Fibroblast of peridontal ligament (primary cell): ENCODE measurements around the gene CST4.
A peak's percentile ranks its signal among the peaks of the same experiment; 100 is the strongest.
"Not testable (repeated sequence)": the region's sequence is repeated elsewhere in the genome, so short reads cannot be mapped to it uniquely, and the experiment has no call there.

Source experiments
- DNase-seq: peaks from one replicate; pipeline ENCODE4 v3.0.0-alpha.2; 2010; ENCODE audit errors: extremely low read depth

CST4 gene

DNA sequence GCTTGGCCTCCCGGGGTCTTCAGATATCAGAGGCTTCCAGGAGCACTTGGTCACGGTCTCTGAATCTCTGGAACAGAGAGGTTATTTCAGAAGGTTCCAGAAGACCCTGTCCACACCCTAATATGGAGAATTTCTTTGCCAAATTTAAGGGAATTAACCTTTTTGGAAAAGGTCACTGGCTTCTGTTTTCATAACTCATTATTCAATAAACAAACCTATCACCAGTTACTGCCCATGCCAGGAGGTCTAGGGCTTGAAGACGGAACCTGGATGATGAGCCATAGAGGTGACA lies 507 bp upstream of the CST4 start:
- DNase-seq = no peak

DNA sequence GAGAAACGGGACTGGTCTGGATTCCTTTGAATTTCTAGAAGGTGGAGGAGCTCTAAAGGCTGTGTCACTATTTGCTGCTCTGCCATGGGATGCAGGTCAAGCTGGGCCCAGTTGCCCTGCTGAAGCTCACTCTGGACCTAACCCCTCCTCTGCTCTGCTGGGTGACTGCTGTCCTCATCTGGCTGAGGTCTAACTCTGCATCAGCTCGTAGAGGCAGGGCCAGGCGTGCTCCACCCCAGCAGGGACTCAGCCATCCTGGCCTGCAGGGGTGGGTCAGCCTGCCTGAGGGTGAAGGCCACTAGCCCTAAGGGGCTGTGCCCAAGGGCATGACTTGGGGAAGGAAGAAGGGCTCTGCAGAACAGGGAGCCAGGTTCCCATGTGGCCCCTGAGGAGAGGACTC lies 852 bp downstream of the CST4 start:
- DNase-seq = no peak

DNA sequence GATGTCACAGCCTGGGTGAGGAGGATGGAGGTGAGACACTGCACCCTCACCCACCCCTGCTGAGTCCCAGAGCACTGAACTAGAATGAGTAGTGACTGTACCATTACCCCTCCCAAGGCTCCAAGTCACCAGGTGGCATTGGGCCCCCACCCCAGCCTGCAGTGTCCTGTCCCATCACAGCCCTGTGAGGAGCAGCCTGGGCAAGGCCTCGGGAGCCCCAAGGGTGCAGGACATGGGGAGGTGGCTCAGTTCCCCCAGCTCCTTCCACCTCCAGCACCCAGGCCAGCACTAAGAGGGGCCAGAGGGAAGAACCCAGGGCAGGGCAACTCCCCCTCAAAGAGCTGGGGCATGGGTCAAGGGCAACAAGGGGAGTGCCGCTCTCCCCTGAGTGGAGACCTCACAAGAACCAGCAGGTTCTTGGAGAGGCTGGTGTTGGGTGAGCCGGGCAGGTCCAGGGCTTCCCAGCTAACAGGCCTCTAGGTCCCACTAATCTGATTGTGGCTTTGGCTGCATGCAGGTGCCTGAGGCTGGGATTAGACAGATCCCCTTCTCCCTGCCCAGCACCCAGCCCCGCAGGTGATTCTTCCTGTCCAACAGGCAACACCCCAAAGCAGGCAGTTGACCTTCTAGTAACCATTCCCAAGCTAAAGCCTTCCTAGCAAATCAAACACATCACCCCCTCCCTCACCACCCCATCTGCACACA lies 2.6 kb downstream of the CST4 start:
- DNase-seq = no peak

DNA sequence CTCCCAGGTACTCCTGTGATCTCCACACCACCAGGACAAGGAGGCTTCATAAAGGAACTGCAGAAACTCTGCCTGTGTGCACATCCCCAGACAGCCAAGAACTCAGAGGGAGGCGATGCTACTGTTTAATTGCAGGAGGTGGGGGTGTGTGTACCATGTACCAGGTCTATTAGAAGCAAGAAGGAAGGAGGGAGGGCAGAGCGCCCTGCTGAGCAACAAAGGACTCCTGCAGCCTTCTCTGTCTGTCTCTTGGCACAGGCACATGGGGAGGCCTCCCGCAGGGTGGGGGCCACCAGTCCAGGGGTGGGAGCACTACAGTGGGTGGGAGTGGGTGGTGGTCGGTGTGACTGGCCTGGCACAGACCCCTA lies 3.3 kb downstream of the CST4 start:
- not testable (repeated sequence) for DNase-seq

DNA sequence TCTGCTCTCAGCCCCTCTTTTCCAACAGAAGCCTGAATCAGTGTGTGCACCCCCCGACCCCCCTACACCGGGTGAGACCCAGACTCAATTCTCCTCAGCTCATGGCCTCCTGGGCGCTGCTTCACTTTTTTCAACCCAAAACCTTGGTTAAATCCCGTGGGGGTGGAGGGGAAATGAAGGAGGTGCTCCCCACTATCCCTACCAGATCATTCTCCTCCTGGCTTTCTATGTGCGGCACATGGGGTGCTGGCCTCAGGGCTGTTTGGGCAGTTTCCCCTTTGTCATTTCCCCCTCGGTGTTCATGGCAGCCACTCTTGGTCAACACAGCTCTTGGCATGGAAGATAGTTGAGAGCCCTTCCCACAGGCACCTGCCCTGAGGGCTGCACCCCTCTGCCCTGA lies 4.6 kb downstream of the CST4 start:
- no peak for DNase-seq

DNA sequence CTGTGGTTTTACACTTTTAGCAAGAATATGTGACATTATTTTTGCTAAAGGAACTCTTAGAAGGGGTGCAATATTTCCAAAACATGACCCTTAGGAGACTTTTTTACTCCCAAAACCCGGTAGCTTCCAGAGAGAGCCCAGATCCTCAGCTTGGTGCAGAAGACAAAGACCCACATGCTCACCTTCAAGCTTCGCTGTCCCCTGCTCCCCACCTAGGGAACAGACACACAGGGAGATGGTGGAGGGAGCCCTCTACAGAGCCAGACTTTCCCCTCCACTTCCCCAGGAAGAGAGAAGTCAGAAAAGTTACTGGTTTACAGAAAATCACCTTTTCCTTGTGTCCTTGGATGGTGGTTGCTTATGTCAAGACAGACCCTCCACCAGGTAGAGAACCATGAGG lies 5.0 kb downstream of the CST4 start:
- no peak for DNase-seq

DNA sequence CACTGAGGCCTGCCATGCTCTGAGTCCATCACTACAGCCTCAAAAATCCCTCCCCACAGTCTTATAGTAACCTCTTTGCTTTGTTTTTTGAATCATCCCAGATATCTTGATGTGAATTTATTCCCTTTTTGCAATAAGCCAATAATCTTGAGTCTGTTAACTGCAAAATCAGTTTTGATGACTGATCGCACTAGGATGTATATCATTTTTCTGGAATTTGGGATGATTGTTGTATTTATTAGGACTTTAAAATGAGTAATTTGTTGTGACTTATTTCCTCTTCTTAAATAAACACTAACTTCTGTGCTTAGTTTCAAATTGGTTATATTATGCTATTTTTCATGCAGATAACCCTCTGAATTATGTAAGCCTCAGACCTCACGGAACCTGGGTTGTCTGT lies 5.6 kb downstream of the CST4 start:
- DNase-seq = no peak

DNA sequence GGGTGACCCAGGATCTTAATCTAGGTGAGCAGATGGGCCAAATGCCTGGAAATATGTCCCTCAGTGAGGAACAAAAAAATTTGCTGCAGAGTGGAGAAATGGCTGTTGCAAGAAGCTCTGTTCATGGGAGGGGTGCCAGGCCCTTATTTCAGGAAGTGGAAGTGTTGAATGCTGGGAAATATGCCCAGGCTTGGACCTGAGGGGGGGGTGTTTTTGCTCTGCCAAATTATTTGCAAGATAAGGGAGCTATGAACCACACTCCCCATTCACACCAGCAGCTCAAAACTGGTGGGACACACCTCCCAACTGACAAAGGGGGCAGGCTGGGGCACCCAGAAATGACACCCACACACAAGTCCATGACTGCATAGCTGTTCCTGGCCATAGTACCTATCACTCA lies 8.7 kb downstream of the CST4 start:
- no peak for DNase-seq

DNA sequence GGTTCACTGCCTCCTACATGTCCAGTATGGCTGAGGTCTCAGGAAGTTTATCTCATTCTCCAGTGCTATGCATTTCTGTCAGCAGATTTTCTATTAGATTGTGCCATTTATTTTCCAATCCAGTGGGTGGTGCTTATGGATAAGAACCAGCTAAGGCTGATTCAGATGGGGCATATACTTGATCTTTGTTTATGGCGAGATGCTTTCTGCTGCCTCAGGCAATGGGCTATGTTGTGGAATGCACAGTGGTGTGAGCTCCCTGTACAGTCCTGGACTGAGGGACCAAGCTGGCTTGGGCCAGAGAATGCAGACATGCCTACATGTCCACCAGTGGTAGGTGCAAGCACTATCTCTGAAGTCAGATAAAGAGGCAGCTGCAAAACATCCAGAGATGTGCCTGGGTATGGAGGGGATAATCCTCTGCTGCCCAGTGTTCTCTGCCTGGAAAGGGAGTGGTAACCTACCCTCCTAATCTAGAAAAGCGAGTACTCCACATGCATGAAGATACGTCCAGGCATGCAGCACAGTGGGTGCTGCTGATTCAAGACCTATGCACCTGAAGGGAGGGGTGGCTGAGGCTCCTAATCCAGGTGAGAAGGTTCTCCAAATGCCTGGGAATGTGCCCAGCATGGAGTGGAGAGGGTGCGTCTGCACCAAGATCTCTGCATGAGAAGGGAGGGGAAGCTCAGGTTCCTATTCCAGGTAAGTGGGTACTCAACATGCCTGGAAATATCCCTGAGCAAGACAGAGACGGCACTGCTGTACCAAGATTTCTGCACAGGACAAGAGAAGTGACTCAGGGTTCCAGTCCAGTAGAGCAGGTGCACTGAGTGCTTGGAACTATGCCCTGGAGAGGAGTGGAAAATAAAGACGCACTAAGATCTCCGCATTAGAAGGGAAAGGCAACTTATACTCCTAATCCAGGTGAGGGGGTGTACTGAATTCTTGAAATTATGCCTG lies 9.4 kb downstream of the CST4 start:
- no peak for DNase-seq

DNA sequence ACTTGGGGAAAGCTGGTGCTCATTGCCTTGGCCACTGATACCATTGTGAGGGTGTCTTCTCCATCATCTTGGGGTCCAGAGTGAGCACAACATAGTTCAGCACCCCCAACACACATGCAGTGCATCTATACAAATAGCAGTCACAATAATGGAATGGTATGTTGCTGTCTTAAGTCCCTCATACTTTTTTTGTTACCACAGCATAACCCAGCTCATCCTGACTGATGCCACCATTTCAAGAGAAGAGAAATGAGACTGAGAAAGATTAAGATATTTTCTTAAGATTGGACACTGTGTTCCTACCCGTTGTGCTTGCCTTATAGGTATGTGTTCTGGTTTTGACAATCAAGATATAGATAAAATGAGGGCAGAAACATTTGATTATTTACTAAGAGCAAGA lies 15.6 kb downstream of the CST4 start:
- no peak for DNase-seq

DNA sequence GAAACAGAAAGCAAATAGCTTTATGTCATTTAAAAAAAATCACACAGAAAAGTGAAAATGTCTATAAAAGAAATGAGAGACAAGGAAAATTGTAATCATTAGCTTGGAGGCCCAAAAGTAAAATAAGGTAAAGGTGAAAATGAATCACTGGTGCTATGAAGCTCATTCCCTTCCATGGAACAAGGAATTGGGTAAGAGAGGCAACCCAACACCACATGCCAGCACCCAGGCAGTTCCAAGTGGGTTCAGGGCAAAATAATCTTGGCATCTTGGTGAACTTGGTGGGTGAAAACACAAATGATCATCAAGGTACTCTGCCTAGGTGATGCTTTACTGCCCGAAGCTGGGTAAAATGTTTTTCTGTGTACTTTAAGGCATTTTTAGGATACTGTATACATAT lies 16.7 kb downstream of the CST4 start:
- DNase-seq = no peak

DNA sequence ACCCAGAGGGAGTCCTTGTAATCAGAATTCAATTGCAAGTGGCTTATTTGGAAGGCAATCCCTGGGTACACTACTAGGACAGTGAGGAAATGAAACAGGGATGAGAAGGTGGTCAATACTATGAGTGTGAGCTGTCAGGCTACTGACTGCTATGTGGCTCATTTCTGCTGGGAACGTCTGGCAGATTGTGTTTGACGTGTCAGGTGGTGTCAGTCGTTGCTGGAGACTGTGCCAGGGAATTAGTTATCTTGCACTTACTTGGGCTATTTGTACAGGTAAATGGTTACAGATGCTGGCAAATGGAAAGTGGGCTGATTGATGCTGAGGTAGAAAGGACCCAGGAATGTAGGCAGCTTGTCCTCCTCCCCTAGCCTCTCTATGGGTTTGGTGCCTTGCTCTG lies 17.4 kb downstream of the CST4 start:
- no peak for DNase-seq

DNA sequence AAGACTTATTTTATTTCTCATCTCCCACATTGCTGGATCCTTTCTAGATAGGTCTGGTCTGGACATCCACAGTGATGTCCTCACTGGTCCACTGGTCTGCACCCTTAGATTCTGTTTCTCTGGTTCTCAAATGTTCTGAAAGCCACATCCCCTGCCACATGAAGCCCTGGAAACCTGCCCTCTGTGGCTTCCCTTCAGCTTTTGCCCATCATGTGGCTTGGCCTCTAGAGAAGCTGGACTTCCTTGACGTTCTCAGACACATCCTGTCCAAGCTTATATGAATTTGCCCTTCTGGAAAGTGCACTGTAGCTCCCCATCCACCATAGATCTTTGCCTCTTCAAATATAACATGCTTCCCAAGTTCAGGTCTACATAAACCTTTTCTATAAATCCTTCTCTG lies 18.5 kb downstream of the CST4 start:
- no peak for DNase-seq

DNA sequence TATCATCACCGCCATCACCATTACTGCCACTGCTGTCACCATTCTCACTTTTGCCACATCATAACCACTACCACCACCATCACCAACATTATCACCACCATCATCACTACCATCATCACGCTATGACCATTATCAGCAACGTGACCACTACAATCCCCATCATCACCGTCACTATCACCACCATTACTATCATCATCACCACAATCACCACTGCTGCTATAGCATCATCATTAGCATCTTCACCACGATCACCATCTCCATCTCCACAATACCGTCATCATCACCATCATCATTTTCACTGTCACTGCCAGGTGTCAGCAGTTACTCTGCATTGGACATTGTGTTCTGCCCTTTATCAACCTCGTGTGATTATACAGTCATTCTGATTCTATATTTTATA lies 19.0 kb downstream of the CST4 start:
- DNase-seq = no peak

DNA sequence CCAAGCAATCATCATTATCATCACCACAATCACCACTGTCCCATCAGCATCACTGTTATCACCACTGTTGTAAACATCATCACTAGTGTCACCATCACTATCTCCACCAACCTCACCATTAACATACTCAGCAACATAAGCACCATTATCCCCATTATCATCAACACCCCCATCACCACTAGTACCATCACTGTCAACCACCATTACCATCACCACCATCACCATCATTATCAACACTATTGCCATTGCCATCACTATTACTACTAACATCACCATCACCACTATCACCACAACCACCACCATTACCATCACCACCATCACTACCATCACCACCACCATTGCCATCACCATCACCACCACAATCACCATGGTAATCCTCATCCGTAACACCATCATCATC lies 19.5 kb downstream of the CST4 start:
- DNase-seq = no peak

DNA sequence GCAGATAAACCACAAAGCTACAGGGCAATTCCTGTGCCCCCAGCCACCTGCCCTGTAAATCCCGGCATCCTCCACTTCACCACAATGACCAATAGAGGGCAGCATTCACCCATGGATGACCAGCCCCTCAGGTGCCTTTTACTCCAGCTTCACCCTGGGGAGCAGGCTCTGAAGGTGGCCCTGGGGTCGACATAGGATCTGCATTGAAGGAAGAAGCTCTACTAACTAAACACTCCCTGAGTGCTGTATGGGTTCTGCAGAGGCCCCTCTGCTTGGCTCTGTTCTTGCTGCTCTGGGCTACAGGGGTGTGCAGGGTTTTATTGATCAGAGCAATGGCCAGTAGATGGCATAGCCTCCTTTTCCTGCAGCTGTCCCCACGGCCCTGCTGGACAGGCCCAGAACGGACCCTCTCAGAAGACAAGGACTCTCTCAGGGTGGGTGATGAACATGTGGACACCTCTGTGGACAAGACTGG lies 20.3 kb downstream of the CST4 start:
- DNase-seq = peak; percentile 58

DNA sequence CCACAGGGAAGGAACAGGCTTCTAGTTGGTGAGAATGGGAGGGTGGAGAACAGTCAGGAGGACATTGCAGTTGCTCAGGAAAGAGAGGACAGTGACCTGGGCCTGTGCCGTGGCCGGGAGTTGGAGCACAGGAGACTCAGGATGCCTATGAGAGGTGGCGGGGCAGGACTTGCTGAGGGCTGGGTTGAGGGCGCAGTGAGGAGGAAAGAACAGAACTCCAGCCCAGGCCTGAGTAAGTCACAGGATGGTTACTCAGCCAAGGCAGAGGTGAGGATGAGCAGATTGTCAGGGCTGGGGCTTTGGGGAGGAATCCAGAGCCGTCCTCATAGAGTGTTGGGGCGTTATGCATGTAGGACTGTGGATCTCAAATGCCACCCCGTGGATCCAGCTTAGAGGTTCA lies 21.2 kb downstream of the CST4 start:
- DNase-seq = no peak

DNA sequence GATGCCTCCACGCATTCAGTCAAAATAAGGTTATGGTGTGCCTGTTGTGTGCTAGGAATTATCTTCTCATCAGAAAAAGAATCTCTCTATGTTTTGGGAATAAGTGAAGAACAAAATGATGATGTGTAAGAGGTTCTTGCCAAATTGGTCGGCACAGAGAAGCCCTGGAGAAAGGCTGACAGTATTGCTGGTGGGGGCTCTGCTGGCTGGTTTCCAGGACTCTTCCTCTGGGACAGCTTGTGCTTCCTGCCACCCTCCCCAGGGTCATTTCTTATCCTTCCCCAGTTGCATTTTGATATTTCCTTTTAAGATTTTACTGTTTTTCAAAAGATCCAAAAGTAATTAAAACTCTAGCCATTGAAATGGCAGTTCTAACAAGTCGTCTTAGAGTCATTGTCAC lies 22.1 kb downstream of the CST4 start:
- no peak for DNase-seq

DNA sequence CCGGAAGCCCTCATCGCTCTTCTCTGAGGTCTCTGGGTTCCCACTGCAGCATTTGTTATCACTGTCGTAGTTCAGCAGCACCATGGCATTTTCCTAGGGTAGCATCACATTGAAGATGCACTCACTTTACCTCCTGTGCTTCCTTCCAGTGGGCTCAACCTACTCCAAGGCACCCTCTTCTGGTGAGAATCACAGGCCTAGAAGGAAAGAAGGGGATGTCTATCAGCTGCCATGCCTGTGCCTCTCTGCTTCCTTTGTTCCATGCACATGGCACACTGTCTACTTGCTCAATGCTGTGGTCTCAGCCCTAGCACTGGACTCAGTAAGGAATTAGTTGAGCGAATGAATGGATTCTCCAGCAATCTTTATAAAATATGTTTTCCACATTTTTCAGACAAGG lies 22.6 kb downstream of the CST4 start:
- DNase-seq = peak; percentile 10

DNA sequence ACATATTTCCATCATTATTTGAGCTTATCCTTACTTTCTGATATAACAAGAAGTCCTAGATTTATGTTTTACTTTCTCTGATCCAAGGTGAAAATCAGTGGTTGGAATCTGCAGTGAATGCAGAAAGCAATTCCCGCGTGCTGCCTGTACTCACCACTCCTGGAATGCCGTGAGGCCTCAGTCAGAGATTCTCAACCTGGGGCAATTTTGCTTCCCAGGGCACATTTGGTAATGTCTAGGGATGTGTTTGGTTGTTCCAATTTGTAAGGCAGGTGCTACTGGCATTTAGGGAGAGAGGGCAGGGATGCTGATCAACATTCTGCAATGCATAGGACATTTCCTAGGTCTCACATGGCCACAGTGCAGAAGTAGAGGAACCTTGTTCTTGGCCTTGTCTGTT lies 23.9 kb downstream of the CST4 start:
- no peak for DNase-seq

DNA sequence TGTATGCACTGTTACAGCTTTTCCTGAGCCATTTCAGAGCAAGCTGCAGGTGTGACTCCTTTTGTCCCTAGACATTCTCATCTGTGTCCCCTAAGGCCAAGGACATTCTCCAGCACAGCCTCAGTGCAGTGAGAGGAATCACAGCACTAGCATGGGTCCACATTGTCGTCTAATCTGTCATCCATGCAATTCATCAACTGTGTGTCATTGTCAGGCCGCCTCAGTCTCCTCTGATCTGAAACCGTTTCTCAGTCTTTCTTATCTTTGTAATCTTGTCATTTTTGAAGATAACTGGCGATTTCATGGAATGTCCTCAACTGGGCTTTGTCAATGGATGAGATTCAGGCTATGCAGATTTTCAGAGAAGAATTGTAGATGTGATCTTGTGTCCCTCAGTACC lies 24.8 kb downstream of the CST4 start:
- DNase-seq = not testable (repeated sequence)

DNA sequence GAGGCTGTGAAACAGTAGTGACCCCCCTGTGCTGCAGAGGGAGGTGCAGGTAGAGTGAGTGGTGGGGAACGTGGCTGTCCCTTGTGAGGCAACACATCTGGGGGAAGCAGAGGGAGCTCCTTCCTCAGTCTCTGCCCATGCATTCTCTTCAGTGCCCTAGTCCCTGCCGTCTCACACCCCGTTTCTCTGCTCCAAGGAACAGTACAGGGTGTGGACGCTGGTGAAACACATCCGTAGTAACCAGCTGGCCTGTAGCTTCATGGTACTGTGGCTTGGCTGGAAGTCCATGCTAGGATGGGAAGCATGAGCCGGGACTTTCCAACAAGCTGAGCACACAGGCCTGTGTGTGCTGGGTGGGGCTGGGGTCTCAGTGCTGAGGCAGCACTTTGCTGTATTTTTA lies 25.7 kb downstream of the CST4 start:
- DNase-seq = no peak

DNA sequence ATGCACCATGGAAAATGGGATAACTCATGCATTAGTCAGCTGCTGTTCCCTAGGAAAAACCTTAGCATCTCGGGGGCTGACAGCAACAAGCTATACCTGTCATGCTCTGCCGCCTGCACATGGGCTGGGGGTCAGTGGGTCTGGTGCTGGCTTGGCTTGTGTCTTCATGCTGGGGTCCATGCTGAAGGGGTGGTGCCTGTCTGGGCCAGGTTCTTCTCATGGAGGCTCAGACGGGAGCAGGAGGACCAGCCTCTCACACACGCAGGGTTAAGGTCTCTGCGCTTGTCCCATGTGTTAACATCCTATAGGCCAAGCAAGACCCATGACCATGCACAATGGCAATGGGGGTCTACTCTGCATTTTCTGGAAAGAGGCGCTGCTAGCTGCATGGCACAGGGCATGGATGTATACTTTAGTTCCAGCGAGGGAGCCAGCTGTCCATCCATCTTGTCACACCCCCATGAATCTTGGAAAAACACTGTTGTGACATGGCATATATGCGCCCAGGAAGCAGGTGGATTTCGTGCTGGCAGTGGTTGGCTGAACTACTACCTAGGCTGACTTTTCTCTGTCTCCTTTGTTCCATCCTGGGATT lies 26.5 kb downstream of the CST4 start:
- no peak for DNase-seq
